HG02943 (cell line): ENCODE measurements around the gene SGCA.

Source experiments
- ATAC-seq: cut with Tn5 transposase; IDR thresholded peaks from one replicate; pipeline ENCODE4 v1.9.1; 2021; ENCODE audit warnings: mild to moderate bottlenecking, low read depth, moderate library complexity; ENCODE audit not compliant: unreplicated experiment

The SGCA gene

DNA sequence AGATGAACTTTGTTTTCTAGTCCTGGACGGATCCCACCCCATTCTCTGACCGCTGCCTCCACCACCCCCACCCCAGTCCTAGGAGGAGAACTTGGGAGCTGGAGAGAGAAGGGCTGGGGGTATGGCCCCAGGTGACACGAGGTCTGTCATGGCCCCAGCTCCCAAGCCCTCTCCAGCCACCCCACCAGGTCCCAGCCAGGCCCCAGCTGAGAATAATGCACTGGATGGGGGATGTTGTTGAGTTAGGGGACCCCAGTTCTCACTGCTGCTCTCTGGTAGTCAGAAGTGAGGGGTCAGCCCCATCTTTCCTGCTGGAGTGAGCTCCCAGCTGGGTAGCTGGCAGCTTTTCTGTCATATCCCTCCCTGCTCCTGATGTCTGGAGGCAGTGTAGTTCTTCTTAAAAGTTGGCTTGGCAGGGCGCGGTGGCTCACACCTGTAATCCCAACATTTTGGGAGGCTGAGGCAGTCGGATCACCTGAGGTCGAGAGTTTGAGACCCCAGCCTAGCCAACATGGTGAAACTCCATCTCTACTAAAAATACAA is 40.2 kb downstream of the SGCA start:
- no peak for ATAC-seq

DNA sequence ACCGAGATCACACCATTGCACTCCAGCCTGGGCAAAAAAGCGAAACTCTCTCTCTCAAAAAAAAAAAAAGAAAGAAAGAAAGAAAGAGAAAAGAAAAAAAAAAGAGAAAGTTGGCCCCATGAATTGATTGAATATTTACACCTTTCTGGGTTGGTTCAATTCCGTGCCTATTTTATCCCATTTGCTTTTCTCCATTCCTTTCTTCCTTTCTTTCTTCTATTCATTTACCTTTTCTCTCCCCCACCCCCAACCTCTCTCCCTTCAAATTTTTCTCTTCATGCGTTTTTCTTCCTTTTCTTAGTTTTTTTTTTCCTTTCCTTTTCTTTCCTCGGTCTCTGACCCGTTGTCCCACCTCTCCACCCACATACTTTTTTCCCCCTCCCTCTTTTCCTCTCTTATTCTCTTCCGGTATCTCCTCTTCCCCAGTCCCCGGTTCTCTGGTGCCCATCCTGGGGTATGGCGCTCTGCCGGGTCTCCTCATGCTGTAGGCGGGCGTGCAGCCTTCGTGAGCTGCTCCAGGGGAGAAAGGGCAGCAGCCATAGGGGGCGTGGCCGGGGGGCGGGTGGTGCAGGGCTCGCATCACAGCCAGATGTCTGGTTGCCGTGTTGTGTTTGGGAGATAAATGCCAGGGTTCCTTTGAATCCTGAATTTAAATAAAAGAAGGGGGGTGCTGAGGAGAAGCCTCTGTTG is 40.9 kb downstream of the SGCA start:
- ATAC-seq: no peak

DNA sequence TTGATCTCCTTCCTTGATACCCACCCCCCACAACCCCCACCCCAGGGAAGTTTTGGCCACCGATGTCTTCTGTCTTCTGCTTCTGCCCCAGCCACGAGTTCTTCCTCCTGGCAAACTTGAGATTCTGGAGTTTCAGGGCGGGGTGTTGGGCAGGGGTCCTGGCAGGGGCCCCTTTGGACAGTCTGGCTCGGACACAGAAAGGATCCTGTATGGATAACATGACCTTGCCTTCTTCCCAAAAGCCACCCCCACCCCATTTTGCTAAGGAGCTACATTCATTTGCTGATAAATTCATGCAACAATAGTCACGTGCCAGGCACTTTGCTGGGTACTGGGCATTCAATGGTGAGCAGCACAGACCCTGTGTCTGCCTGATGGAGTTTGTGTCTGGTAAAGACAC is 41.5 kb downstream of the SGCA start:
- ATAC-seq: no peak

DNA sequence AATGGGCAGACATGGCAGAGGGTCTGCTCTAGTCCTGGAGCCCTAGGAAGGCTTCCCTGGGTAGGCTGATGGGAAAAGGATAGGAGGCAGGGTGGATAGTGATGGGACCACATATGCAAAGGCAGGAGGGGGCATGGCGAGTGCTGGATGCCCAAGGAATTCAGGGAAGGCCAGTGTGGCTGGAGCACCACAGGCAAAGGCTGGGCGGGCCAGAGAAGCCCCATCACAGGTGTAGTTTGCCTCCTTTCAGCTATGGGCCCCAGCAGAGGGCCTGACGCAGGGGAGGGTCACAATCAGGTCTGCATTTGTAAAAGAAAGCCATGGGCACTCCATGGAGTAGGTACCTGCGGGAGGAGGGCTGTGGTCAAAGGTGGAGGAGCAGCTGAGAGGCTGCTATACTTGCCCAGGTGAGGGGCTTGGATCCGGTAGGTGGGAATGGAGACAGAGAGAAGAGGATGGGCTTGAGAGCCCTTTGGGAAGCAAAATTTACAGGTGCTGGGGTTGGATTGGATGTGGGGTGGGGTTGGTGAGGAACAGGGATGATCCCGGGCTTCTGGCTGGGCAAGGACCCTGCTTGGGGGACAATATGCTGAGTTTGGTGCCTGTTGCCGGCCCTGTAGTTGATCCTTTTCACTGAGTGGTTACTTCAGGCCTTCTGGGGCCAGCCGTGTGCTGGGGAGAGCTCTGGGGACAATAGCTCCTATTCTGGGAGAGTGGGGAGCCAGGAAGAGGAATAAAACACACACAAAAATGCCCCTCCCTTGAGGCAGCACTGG is 42.2 kb downstream of the SGCA start:
- ATAC-seq: no peak

DNA sequence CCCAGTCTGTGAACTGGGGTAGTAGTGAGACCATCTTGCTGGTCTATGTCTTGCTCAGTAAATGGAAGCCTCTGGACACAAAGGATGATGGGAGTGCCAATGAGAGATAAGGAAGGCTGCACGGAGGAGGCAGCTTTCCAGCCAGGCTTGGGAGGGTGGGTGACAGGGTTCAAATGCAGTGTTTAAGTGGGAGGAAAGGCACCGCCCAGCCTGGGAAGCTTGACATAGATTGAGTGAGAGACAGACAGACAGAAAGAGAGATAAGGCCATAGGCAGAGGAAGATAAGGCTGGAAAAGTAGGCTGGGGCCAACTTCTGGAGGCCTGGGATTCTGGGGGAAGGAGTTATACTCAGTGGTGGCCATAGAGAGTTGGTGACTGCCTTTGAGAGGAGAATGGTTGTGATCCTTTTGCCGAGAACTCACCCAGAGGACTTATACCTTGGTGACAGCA is 42.8 kb downstream of the SGCA start:
- no peak for ATAC-seq

DNA sequence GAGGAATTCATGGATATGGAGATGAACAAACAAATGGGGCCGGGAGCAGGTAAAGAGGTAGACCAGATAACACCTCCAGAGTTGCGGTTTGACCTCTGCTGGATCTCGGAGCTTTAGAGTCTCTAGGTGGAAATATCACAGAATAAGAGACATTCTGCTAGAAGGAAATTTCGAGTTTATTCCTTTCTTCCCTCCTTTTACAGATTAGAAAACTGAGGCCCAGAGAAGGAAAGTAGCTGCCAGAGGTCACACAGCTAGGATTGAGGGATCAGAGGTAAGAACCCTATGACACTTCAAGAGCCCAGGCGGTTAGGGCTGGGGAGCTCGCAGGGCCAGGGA is 43.3 kb downstream of the SGCA start:
- ATAC-seq: no peak

DNA sequence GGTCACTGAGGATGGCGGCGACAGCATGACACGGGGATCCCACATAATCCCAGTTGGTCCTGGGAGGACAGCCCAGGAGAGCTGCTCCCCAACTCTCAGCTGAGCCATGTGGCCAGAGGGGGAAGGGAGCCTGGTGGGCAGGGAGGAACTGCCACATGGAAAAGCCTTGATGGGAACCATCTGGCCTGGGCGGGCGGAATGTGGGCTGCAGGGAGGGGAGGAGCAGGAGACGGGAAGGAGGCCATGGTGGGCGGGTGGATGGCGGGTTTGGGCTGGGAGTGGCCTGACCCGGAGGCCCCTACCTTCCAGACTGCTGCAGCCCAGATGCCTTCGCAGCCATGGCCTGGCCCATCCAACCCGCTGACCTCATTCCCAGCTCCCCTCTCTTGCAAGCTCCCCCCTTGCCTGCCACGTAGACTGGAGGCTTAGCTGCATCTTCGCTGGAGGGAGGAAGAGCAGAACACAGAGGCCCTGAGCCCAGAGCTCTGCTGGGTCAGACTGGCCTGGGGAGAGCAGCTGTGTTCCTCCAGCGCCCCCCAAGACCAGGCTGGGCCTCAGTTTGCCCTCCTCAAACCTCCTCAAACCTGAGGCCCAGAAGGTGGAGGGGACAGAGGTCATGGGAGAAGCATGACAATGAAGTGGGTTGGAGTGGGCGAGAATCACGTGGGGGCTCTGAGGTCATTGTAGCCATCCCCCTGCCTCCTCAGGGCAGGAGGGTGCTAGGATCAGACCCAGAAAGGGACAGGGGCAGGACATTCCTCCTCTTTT is 43.9 kb downstream of the SGCA start:
- ATAC-seq: no peak

DNA sequence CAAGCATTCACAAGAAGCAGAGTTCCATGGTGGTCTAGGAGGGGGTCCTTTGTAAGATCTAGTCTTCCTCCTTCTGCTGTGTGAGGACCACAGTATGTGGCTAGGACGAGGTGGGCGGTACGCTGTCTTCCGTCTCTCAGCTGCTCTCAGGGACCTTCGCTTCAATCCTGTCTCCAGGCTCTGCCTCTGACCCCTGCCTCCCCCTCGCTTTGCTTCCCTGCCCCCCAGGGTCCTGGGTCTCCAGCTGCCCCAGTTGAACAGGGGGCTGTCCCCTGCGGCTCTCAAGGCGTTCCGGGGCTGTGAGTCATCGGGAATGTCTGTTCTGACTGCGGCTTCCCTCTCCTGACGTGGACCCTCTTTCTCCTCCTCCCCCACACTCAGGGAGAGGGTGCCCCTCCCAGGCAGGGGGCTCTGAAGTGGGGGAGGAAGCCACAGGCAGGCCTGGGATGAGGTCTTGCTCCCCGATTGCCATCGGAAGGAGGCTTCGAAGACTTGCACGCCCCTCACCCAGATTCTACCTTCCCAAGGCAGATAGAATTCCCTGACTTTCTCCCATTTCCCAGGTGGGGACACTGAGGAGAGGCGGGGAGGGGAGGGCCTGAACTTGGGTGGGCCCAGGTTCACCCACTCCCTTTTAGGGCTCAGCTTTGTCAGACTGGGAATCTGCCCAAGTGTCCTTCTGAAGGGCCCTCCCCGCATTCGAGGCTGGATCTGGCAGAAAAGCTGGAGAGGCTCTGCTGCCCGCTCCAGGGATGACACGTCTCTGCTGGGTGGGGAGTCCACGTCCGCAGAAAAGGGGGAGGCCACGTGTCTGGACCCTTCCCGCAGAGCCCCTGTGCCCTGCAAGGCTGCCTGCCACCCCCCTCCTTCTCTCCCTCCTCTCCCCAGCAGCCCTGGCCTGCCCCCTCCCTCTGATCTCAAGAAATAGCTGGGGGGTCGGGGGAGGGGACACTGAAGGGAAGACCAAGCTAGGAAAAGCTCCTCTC is 44.7 kb downstream of the SGCA start:
- no peak for ATAC-seq

DNA sequence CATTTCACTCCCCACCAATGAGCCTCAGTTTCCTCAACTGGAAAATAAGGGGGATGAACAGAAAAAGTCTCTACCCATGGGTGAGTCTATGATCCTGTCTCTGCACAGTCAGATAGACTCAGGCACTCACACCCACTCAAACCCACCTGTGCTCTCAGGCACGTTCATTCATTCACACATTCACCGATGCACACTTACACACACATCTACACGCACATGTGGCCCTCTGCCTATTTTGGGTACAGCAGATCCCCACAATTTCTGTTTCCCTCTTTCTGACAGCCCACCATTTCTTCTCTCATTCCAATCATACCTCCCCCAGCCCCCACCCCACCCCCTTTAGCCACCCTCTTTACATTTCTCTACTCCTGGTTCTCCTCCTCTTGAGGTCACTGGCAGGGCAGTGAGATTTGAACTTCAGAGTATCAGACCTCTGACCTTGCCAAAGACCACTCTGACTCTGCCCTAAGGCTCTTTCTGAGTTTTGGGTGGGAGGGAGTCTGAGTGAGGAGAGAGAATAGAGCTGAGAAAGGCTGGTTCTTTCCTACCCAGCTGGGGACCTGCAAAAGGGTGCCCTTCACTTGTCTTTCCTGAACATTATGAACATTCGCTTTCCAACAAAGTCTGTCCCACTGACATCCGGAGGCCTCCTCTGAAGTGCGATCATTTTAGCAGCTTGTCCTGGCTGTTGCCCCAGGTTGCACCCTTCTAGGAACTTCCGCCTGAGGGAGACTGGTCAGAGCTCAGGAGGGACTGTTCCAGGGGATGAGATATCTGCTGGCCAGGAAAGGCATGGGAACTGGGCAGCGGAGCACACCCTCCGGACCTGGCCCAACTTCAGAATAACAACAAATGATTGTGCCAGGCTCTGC is 45.7 kb downstream of the SGCA start:
- no peak for ATAC-seq

DNA sequence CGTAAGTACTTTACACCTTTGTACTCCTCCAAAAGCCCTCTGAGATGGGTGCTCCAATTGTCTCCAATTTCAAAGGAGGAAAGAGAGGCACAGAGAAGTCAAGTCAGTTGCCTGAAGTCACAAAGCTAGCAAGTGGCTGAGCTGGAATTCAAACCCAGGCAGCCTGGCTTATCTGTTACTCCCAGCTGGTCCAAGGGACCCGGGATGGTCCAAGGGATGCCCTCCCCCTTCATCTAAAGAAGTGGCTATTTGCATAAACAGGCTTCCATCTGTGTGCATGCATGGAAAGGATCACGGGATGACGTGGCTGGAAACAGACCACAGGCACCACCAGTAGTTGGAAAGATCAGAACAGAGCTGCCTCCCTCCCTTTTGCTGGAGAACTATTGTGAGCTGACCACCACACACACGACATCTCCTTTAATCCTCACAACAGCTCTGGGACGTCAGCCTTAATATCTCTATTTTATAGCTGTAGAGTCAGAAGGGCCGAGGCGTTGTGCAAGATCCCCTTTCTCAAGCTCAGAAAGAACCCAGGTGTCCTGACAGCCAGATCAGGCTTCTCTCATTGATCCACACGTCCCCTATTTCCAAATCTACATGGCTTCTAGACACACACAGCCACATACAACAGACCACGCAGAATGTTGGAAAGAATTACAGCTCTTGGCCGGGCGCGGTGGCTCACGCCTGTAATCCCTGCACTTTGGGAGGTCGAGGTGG is 46.5 kb downstream of the SGCA start:
- ATAC-seq: no peak

DNA sequence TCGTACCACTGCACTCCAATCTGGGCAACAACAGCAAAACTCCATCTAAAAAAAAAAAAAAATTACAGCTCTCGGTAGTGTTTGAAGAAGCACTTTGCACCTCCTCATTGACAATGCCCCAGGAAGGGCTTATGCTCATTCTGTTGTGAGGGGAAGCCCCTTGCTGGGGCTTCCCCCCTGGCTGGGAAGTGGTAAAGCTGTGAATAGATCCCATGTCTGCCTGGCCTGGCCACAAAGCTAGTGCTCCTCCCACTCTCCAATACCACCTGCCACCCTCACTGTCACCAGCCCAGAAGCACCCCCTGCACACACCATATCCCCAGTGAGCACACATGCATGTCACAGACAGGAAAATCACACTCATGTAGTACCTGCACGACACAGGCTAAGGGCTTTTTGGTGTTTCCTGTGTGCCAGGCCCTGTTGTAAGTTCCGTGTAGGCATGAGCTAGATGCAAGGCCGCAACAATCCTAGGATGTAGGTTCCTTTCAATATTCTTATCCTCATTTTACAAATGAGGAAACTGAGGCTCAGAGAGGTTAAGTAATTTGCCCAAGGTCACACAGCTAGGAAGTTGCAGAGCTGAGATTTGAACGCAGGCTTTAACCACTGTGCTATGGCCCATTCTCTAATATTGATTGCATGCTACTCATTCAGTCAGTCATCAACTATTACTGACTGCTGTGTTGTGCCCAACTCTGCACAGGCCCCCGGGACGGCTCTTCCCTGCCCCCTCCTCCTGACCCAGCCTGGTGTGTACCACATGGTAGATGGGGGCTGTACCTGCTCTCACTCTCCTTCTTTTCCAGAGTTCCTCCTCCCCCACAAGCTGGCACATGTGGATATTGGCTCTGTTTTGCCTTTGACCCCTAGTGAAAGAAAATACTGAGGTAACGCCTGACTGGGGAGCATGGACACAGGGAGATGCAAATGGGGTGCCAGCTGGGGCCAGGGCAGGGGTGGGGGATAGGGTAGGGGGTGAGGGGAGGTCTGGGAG is 47.5 kb downstream of the SGCA start:
- ATAC-seq: no peak

DNA sequence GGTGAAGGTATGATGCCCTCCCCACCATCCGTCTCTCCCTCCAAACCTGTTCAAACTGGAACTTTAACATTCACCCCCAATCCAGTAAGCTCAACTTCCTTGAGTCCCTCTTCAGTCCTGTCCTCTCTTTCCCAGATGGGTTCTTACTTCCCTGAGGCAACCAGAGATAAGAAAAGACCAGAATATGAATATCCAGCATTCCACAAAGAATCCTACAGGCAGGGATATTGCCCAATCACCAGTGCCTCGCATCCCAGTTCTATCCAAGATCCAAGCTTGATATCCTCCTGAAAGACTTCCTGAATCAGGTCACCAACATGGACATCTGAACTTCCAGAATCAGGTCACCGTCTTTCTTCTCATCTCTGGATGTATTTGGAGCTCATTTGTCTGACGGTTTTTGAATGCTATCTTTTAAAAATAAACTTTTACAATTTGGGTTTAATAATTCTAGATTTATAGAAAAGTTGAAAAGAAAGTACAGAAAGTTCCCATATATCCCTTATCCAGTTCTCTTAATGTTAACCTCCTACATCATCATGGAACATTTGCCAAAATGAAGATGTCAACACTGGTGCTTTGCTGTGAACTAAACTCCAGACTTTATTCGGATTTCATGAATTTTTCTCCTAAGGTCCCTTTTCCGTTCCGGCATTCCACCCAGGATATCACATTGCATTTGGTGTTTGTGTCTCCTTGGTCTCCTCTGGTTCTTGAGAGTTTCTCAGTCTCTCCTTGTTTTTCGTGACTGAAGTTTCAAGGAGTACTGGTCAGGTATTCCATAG is 49.4 kb downstream of the SGCA start:
- no peak for ATAC-seq

DNA sequence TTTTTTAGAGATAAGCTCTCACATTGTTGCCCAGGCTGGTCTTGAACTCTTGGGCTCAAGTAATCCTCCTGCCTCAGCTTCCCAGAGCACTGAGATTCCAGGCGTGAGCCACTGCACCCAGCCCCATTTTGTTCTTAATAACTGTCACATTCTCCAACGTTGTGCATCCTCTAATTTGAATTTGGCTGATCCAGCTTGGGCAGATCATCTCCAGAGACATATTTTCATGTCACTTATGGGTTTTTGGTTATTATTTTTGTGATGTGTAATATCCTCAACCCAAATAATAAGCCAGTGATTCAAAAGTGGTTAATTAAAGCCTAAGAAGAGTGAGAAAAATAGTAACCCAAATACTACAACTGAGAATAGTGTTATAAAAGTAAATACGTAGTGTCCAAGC is 51.8 kb downstream of the SGCA start:
- no peak for ATAC-seq

DNA sequence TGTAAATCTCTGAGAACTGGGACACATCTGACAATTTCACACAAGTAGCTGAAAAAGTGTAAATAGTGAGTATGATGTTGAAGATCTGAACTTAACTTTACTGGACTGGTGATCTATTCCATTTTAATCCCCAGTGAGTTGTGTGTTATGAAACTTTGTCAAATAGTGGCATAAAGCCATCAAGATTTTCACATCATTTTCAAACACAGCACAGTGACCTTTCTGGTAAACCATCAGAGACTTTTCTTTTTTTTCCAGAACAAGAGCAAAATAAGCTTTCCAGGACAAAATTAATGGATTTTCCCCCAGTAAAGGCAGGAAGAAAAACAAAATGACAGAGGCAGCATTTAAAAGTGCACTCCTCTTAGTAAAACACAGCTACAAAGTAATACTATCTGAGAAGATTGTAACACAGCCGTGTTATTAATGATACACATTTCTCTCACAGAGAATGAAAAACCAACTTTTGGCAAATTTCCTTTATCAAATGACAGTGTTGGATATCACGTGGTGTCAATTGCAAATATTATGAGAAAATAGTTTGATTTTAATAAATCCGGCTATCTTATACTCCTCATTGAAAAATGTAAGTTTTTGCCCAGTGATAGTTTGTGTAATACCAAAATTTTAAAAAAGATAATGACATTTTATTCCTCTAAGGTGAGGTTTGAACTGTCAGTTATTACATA is 52.4 kb downstream of the SGCA start:
- ATAC-seq: no peak

DNA sequence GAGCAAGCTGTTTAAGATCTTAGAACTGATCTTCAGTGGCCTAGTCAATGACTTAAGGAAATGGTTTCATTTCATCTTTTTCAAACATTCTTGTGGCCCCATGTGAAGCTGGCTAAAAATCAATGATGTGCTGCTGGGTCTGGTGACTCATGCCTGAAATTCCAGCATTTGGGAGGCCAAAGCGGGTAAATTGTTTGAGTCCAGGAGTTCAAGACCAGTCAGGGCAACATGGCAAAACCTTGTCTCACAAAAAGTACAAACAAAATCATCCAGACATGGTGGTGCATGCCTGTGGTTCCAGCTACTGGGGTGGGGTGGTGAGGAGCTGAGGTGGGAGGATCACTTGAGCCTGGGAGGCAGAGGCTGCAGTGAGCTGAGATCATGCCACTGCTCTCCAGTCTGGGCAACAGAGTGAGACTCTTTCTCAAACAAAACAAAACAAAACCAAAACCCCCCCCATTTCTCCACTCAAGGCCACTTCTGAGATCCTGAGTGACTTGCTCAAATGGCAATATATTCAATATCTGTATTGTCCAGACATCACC is 53.0 kb downstream of the SGCA start:
- ATAC-seq: no peak

DNA sequence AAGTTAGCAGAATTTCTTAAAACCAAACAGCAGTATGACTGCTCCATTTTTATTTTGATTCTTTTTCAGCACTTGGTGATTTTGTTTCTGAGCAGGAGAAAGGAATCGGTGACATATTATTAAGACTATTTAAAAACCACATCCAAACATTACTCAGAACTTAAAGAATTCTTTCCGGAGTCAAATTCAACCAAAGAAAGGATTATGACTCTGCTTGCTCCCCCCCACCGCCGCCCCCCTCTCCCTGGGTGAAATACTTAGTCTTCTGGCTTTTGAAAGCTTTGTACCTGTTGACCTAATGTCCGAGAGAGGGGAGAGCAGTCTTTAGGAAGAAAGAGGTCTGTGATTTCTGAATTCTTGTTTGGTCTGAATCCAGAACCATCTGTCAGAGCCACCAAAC is 53.5 kb downstream of the SGCA start:
- no peak for ATAC-seq
